Measurements from ENCODE around the gene C10orf105. TPM values are rescaled to one million over a fixed set of nuclear protein-coding genes. Genes with fewer than 3 reads are reported as not detected.
A peak's percentile ranks its signal among the peaks of the same experiment; 100 is the strongest.

C10orf105 gene
- total RNA-seq, 1 experiment from 2014 or later = 0.17 TPM

DNA sequence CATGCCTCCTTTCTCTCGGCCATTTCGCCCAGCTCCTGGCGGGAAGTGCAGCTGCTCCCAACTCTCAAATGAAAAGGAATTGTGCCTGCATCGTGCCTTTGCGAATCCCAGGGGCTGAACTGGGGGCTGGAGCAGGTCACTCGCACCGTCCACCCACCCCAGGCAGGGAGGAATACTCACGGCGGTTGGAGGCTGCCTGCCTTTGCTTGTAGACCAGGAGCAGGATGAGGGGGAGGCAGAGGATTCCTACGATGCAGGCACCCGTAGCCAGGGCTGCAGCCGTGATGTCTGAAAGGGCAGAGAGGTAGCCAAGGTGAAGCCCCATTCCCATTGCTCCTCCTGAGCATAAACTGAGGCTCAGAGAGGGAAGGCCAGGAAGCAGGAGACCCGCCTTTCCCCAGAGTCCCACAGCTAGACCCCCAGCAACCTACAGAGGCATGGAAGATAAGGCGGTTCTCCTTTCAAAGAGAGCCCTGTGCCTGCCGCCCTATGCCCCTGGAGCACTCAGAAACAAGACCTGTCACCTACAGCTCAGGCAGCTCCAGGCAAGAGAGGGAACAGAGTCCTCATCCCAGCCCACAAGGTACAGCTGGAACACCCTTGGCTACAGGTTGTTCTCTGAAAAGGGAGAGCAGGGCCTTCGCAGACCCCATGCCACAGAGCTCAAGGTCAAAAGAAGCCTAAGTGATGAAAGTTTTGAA is 35.8 kb upstream of the C10orf105 start:
- no peak for DNase-seq
- no peaks in the 10 kb centered on the region for H3K36me3 ChIP-seq (replicated peaks; ENCODE audit: control insufficient read depth, insufficient read depth, low read length)

GRCh38 chr10:71754562-71754961 is 35.0 kb upstream of the C10orf105 start:
- Histone ChIP-seq H3K27me3 (ENCODE audit: control insufficient read depth, insufficient read depth, low read length) (no peaks in the 10 kb centered on the region), H3K36me3 (replicated peaks; ENCODE audit: control insufficient read depth, insufficient read depth, low read length) (no peaks in the 10 kb centered on the region), H3K4me3 (ENCODE audit: insufficient read depth, low read depth, low read length) (no peak overlapping the region)
- no peak for DNase-seq

More for the DNA sequence above, 35.8 kb upstream of the C10orf105 start:
- Histone ChIP-seq H3K4me3 (ENCODE audit: insufficient read depth, low read depth, low read length) (no peak overlapping the region), H3K27me3 (ENCODE audit: control insufficient read depth, insufficient read depth, low read length) (no peaks in the 10 kb centered on the region)

DNA sequence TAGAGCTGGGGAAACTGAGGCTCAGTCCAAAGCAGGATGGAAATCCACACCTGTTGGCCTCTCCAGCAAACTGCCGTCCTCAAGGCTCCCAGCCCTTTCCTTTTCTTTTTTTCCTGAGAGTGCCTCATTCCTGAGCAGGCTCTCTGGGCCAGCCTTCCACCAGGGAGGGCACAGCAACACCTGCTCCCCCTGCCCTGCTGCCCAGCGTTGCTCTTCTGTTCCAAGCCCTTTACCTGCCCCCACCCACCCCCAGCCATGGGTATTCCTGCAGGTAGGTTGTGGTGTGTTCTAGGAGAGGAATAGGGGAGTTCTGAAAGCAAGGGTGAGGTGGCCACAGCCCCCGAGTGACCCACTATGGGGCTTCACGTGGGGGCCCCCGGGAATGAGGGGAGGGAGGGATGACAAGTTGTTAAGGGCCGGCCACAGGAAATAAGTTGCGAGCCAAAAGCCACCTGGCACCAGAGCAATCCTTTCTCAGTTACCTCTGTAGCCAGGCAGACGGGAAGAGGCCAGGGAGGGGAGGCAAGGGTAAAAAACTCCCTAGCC is 34.5 kb upstream of the C10orf105 start:
- Histone ChIP-seq H3K27me3 (ENCODE audit: control insufficient read depth, insufficient read depth, low read length) (no peaks in the 10 kb centered on the region), H3K4me3 (ENCODE audit: insufficient read depth, low read depth, low read length) (no peak overlapping the region), H3K36me3 (replicated peaks; ENCODE audit: control insufficient read depth, insufficient read depth, low read length) (no peaks in the 10 kb centered on the region)
- DNase-seq = no peak

GRCh38 chr10:71753091-71753959 is 33.7 kb upstream of the C10orf105 start:
- H3K27me3 ChIP-seq (ENCODE audit: control insufficient read depth, insufficient read depth, low read length) = no peaks in the 10 kb centered on the region
- no peak for DNase-seq
- no peaks in the 10 kb centered on the region for H3K36me3 ChIP-seq (replicated peaks; ENCODE audit: control insufficient read depth, insufficient read depth, low read length)
- H3K4me3 ChIP-seq (ENCODE audit: insufficient read depth, low read depth, low read length) = no peak overlapping the region

DNA sequence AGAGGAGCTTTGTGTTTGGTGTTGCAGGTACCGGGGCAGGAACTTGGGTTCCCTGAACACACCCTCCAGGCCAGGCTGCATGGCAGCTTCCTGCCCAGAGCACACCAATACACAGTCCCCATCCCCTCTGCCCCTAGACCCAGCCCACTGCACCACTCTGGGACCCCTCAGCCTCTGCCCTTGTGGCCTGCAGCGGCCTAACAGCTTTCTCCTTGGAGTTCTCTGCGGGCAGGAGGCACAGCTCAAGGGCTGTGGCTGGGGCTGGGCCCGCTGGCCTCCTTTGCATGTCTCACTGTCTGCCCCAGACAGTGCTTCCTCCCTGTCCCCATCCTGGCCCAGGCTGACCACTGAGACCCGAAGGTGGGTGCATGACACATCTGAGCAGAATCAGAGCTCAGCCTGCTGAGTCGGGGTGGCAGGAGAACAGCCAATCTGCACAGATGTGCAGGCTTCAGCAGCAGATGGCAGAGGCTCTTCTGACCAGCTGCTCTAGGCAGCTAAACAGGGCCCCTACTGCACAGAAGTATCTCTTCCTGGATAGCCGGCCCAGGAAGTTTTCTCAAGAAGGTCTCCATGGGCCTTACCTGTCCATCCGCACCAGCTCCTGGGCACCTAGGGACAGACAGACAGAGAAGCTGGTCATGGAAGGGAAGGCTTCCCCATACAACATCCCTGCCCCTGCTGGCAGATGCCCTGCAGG is 33.0 kb upstream of the C10orf105 start:
- Histone ChIP-seq H3K27me3 (ENCODE audit: control insufficient read depth, insufficient read depth, low read length) (no peaks in the 10 kb centered on the region), H3K36me3 (replicated peaks; ENCODE audit: control insufficient read depth, insufficient read depth, low read length) (no peaks in the 10 kb centered on the region), H3K4me3 (ENCODE audit: insufficient read depth, low read depth, low read length) (no peak overlapping the region)
- DNase-seq = no peak

GRCh38 chr10:71751515-71752224 is 32.1 kb upstream of the C10orf105 start:
- Histone ChIP-seq H3K27me3 (ENCODE audit: control insufficient read depth, insufficient read depth, low read length) (no peaks in the 10 kb centered on the region), H3K4me3 (ENCODE audit: insufficient read depth, low read depth, low read length) (no peak overlapping the region), H3K36me3 (replicated peaks; ENCODE audit: control insufficient read depth, insufficient read depth, low read length) (no peaks in the 10 kb centered on the region)
- no peak for DNase-seq

DNA sequence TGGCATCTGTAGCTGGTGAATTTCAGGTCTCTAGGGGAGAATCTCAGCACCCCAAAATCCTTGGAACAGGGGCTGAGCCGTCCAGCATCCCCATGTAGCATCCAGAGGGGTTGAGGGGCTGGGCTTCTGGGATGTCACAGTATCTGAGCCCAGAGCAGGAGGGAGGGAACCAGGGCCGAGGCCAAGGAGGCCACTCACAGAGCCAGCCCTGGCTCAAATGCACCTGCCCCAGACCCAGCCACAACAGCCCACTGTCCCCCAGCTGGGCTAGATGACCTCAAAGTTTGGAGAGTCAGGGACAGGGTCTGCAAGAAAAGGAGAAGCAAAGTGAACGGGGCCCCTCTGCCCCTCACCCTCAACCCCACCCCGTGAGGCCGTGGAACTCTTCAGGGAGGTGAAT is 31.4 kb upstream of the C10orf105 start:
- Histone ChIP-seq H3K36me3 (replicated peaks; ENCODE audit: control insufficient read depth, insufficient read depth, low read length) (no peaks in the 10 kb centered on the region), H3K27me3 (ENCODE audit: control insufficient read depth, insufficient read depth, low read length) (no peaks in the 10 kb centered on the region), H3K4me3 (ENCODE audit: insufficient read depth, low read depth, low read length) (no peak overlapping the region)
- no peak for DNase-seq

DNA sequence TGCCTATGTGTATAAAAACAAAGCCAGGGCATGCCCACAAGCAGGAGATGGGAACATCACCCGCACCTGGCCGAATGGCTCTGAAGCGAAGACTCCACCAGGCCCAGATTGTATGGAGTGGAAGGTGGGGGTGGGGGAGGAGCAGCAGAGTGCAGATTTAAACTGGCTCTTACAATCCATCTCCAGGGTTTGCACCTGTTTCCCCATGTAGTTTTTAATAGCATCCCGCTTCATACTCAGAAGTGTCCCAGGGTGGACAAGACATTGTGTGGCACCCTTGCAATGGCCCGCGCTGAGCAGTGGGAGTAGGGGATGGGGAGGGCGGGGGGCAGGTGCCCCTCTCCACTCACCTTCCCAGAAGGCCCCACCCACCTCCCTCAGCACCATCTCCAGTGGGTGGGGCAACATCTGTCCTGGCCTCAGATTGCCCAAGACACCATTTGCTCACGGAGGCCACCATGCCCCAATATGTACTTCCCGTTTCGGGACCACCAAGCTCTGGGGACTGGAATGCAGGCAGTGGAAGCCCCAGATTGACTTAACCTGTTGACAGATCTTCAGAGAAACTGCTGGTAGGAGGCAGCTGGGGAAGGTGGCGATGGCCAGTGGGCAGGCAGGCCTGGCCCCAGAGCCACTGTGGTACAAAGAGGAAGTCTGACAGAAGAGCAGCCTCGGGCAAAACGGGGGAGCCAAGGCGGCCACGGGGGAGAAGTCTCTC is 30.7 kb upstream of the C10orf105 start:
- no peaks in the 10 kb centered on the region for H3K36me3 ChIP-seq (replicated peaks; ENCODE audit: control insufficient read depth, insufficient read depth, low read length)
- no peak overlapping the region for H3K4me3 ChIP-seq (ENCODE audit: insufficient read depth, low read depth, low read length)
- DNase-seq = peak; percentile 36
- no peaks in the 10 kb centered on the region for H3K27me3 ChIP-seq (ENCODE audit: control insufficient read depth, insufficient read depth, low read length)

- Histone ChIP-seq H3K27me3 (ENCODE audit: control insufficient read depth, insufficient read depth, low read length) (no peaks in the 10 kb centered on the region), H3K36me3 (replicated peaks; ENCODE audit: control insufficient read depth, insufficient read depth, low read length) (no peaks in the 10 kb centered on the region), H3K4me3 (ENCODE audit: insufficient read depth, low read depth, low read length) (no peak overlapping the region)
- DNase-seq = no peak
Observed at GRCh38 chr10:71749396-71749795, 29.8 kb upstream of the C10orf105 start.

DNA sequence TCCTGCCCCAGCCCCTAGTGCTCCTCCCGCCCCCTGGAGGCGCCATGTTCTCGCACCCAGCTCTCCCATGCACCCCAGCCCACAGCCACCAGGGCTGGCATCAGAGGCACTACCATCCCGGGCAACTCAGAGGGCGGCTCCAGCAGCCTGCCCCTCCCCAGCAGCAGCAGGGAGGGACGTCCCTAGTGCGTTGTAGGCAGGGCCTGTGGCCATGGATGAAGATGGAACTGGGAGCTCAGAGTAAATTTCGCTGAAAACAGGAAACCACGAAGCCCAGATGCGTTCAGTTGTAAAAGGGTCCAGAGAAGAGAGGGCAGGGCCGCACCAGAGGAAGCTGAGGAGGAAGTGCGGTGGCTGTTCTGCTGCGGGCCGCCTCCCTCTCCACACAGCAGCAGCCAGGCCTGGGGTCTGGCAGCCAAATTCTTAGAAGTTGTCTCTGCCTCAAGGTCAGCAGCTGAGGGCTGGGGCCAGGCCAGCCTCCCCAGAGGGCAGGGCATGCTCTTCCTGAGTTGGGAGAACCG is 29.2 kb upstream of the C10orf105 start:
- Histone ChIP-seq H3K4me3 (ENCODE audit: insufficient read depth, low read depth, low read length) (no peak overlapping the region), H3K27me3 (ENCODE audit: control insufficient read depth, insufficient read depth, low read length) (no peaks in the 10 kb centered on the region), H3K36me3 (replicated peaks; ENCODE audit: control insufficient read depth, insufficient read depth, low read length) (no peaks in the 10 kb centered on the region)
- peak; percentile 80 for DNase-seq

- peak; percentile 68 for DNase-seq
- Histone ChIP-seq H3K36me3 (replicated peaks; ENCODE audit: control insufficient read depth, insufficient read depth, low read length) (no peaks in the 10 kb centered on the region), H3K4me3 (ENCODE audit: insufficient read depth, low read depth, low read length) (no peak overlapping the region), H3K27me3 (ENCODE audit: control insufficient read depth, insufficient read depth, low read length) (no peaks in the 10 kb centered on the region)
Observed at GRCh38 chr10:71747551-71748523, 28.3 kb upstream of the C10orf105 start.

DNA sequence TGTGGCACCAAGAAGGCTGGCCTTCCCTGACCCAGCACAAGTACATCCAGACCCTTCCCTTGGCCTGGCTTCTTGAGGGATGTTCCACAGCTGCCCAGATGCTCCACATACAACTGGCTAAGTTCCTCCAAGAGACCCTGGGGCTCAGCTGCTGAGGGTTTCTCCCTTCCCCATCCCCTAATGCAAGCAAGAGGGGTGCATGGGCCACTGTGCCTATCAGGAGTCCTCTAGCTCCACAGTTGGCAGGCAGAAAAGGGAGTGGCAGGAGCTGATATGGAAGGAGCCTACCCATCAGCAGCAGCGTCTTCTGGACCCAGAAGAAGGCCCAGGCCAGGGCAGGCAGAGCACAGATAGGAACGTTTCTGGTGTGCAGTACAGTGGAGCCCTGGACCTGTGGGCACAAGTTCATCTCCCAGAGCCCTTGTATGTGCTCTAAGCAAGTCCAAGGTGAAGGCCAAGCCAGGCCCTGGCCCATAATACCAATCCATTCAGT is 27.5 kb upstream of the C10orf105 start:
- H3K36me3 ChIP-seq (replicated peaks; ENCODE audit: control insufficient read depth, insufficient read depth, low read length) = no peaks in the 10 kb centered on the region
- no peaks in the 10 kb centered on the region for H3K27me3 ChIP-seq (ENCODE audit: control insufficient read depth, insufficient read depth, low read length)
- no peak overlapping the region for H3K4me3 ChIP-seq (ENCODE audit: insufficient read depth, low read depth, low read length)
- no peak for DNase-seq
